ENCODE data around the gene AAK1. TPM values are rescaled to one million over a fixed set of nuclear protein-coding genes. Genes with fewer than 3 reads are reported as not detected.

Gene AAK1
- polyA plus RNA-seq, 1 of the 3 experiments (the other 2 are of a cell fraction) = 13.4 TPM

DNA sequence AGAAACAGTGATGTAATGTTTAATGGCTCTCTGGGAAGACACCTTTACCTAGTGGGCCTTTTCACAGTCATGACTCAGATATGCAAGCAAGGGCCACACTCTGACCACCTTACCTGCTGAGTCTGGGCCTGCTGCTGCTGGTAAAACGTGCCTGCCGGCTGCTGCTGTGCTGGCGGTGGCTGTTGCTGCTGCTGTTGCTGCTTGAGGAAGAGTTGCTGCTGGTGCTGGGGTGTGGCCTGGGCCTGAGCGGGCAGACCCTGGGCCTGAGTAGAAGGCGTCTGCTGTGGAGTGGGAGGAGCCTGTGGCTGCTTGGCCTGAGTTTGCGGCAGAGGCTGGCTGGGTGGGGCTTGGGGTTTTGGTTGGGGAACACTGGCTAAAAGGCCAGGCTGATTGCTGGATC is 124.7 kb downstream of the AAK1 start:
- ChIA-PET CTCF (interaction anchor here (1.0 kb wide), 1 partner anchor 8 kb away, joined by 3 read pairs; no protein-coding TSS in a partner anchor), POLR2A (no interaction called here)
- Histone ChIP-seq H3K9me2 (no peaks in the 10 kb centered on the region), H3K9me3 (no peaks in the 10 kb centered on the region), H3K79me2 (ENCODE audit: insufficient read depth) (0 out of 2 replicates have a peak, but pooled peaks cover 8% of the 10 kb centered on the region), H3K27me3 (ENCODE audit: insufficient read depth) (no peaks in the 10 kb centered on the region), H3F3A (replicated peaks; ENCODE audit: insufficient read depth) (no peaks in the 10 kb centered on the region), H4K20me1 (ENCODE audit: insufficient read depth) (no peaks in the 10 kb centered on the region), H3K4me1 (ENCODE audit: control insufficient read depth in 1 of 2, insufficient read depth in 2 of 2, low read depth in 1 of 2, low read length in 1 of 2) (no peaks in the 10 kb centered on the region; a peak in 1 of 4 replicates), H3K9ac (no peak overlapping the region), H3K4me2 (no peak overlapping the region), H3K27ac (ENCODE audit: low read depth in 2 of 2, low read length in 1 of 2) (no peak overlapping the region), H2AFZ (ENCODE audit: low read depth) (no peak overlapping the region), H3K36me3 (replicated peaks in 1 of 2; ENCODE audit: control insufficient read depth in 1 of 2, insufficient read depth in 2 of 2, low read length in 1 of 2) (peaks cover 60 to 66% of the 10 kb centered on the region in 2 experiments), H3K4me3 (ENCODE audit: low read depth in 2 of 2, low read length in 1 of 2) (no peak overlapping the region)
- WGBS (ENCODE audit: low lambda C conversion rate) = 100% methylated on average over 3 of the region's 6 CpGs
- TF ChIP-seq FOXM1 (IDR thresholded peaks at IDR 0.05; ENCODE audit: low read depth) = no peak
- no peak for DNase-seq

DNA sequence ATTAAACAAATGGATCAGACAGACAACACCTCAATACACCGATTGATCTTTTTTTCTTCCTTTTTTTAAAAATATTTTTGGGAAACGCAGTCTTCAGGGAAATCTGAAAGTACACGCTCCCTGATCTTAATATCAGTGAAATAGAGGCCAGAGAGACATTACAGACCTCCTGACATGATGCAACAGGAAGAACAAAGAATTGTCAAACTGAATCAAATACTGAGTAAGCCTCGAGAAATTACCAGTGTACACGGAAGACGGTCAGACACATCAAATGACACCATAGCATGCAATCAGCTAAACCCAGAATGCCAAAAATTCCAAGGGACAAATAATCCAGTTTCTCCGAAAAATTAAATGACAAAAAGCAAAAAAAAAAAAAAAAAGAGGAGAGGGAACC is 126.1 kb downstream of the AAK1 start:
- no peak overlapping the region for H3K4me2 ChIP-seq
- no peaks in the 10 kb centered on the region for H3K27me3 ChIP-seq (ENCODE audit: insufficient read depth)
- no peak overlapping the region for H2AFZ ChIP-seq (ENCODE audit: low read depth)
- H3K4me3 ChIP-seq (ENCODE audit: low read depth in 2 of 2, low read length in 1 of 2) = no peak overlapping the region
- no peak overlapping the region for H3K27ac ChIP-seq (ENCODE audit: low read depth in 2 of 2, low read length in 1 of 2)
- H3K4me1 ChIP-seq (ENCODE audit: control insufficient read depth in 1 of 2, insufficient read depth in 2 of 2, low read depth in 1 of 2, low read length in 1 of 2) = no peaks in the 10 kb centered on the region; a peak in 1 of 4 replicates
- no peaks in the 10 kb centered on the region for H3K9me2 ChIP-seq
- H4K20me1 ChIP-seq (ENCODE audit: insufficient read depth) = no peaks in the 10 kb centered on the region
- no peak for DNase-seq
- no peaks in the 10 kb centered on the region for H3F3A ChIP-seq (replicated peaks; ENCODE audit: insufficient read depth)
- POLR2A ChIA-PET = no interaction called here
- H3K9me3 ChIP-seq = no peaks in the 10 kb centered on the region
- H3K79me2 ChIP-seq (ENCODE audit: insufficient read depth) = 0 out of 2 replicates have a peak, but pooled peaks cover 8% of the 10 kb centered on the region
- WGBS (ENCODE audit: low lambda C conversion rate) = 83% methylated on average over 7 of the region's 7 CpGs
- TF ChIP-seq JUND (IDR thresholded peaks at IDR 0.05) = no peak
- TF ChIP-seq, protein P1, sequence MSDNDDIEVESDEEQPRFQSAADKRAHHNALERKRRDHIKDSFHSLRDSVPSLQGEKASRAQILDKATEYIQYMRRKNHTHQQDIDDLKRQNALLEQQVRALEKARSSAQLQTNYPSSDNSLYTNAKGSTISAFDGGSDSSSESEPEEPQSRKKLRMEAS (IDR thresholded peaks at IDR 0.05; ENCODE audit: low read depth) = no peak
- TF ChIP-seq TEAD4 (IDR thresholded peaks at IDR 0.05; ENCODE audit: borderline replicate concordance, insufficient read depth) = no peak
- no peak for TF ChIP-seq GABPA (IDR thresholded peaks at IDR 0.05; ENCODE audit: low read depth)
- TF ChIP-seq, protein P2, sequence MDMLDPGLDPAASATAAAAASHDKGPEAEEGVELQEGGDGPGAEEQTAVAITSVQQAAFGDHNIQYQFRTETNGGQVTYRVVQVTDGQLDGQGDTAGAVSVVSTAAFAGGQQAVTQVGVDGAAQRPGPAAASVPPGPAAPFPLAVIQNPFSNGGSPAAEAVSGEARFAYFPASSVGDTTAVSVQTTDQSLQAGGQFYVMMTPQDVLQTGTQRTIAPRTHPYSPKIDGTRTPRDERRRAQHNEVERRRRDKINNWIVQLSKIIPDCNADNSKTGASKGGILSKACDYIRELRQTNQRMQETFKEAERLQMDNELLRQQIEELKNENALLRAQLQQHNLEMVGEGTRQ (IDR thresholded peaks at IDR 0.05; ENCODE audit: borderline replicate concordance, low read depth, low read length) = no peak
- peaks cover 58 to 66% of the 10 kb centered on the region in 2 experiments for H3K36me3 ChIP-seq (replicated peaks in 1 of 2; ENCODE audit: control insufficient read depth in 1 of 2, insufficient read depth in 2 of 2, low read length in 1 of 2)
- CTCF ChIA-PET = no interaction called here
- no peak overlapping the region for H3K9ac ChIP-seq

DNA sequence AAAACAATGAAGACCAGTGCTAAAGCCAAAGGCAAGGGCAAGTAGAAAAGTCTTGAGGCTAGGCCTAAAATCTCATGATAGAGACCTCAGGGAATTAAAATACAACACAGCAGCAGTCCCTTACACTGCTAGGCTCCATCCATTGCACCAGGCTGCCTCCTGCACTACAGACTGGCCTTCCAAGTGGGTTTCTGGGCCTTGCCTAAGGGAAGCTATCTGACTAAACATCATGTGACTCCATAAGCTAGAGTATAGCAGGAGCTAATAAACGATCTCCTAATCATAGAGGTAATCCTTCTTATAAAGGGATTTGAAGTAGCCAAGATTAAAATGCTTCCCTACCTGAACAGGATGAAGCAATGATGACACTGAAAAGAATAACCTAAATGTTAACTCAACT is 128.7 kb downstream of the AAK1 start:
- ChIA-PET POLR2A (no interaction called here), CTCF (interaction anchor here (0.6 to 1.1 kb wide), 2 partner anchors 46 to 302 kb away, joined by 3 to 4 read pairs; no protein-coding TSS in a partner anchor)
- Histone ChIP-seq H3K27ac (ENCODE audit: low read depth in 2 of 2, low read length in 1 of 2) (no peak overlapping the region), H3K4me1 (ENCODE audit: control insufficient read depth in 1 of 2, insufficient read depth in 2 of 2, low read depth in 1 of 2, low read length in 1 of 2) (no peaks in the 10 kb centered on the region; a peak in 1 of 4 replicates), H3K9ac (no peak overlapping the region), H2AFZ (ENCODE audit: low read depth) (no peak overlapping the region), H3K79me2 (ENCODE audit: insufficient read depth) (0 out of 2 replicates have a peak, but pooled peaks cover 8% of the 10 kb centered on the region), H3K36me3 (replicated peaks in 1 of 2; ENCODE audit: control insufficient read depth in 1 of 2, insufficient read depth in 2 of 2, low read length in 1 of 2) (peaks cover 61 to 66% of the 10 kb centered on the region in 2 experiments), H3F3A (replicated peaks; ENCODE audit: insufficient read depth) (no peaks in the 10 kb centered on the region), H3K4me3 (ENCODE audit: low read depth in 2 of 2, low read length in 1 of 2) (no peak overlapping the region), H3K4me2 (no peak overlapping the region), H3K27me3 (ENCODE audit: insufficient read depth) (no peaks in the 10 kb centered on the region), H4K20me1 (ENCODE audit: insufficient read depth) (no peaks in the 10 kb centered on the region), H3K9me2 (no peaks in the 10 kb centered on the region), H3K9me3 (no peaks in the 10 kb centered on the region)
- TF ChIP-seq RFX5 (IDR thresholded peaks at IDR 0.05; ENCODE audit: low read length) (no peak), NFIC (IDR thresholded peaks at IDR 0.05; ENCODE audit: borderline replicate concordance) (no peak), FOSL2 (IDR thresholded peaks at IDR 0.05; ENCODE audit: borderline replicate concordance, low read depth) (no peak), EZH2phosphoT487 (IDR thresholded peaks at IDR 0.05; ENCODE audit: borderline replicate concordance, low read depth) (no peak)
- TF ChIP-seq, protein P3, sequence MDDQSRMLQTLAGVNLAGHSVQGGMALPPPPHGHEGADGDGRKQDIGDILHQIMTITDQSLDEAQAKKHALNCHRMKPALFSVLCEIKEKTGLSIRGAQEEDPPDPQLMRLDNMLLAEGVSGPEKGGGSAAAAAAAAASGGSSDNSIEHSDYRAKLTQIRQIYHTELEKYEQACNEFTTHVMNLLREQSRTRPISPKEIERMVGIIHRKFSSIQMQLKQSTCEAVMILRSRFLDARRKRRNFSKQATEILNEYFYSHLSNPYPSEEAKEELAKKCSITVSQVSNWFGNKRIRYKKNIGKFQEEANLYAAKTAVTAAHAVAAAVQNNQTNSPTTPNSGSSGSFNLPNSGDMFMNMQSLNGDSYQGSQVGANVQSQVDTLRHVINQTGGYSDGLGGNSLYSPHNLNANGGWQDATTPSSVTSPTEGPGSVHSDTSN (IDR thresholded peaks at IDR 0.05) = no peak
- WGBS (ENCODE audit: low lambda C conversion rate) = 55% methylated on average over 1 of the region's 1 CpG
- no peak for DNase-seq
